GM18873 (cell line): ENCODE data around the gene USP26.
"Not testable (repeated sequence)": the region's sequence is repeated elsewhere in the genome, so short reads cannot be mapped to it uniquely, and the experiment has no call there.

Source experiments
- ATAC-seq: cut with Tn5 transposase; IDR thresholded peaks from one replicate; pipeline ENCODE4 v1.9.1; 2021; ENCODE audit warnings: mild to moderate bottlenecking, moderate library complexity, moderate number of reproducible peaks; ENCODE audit not compliant: unreplicated experiment, low FRiP score

The USP26 gene

DNA sequence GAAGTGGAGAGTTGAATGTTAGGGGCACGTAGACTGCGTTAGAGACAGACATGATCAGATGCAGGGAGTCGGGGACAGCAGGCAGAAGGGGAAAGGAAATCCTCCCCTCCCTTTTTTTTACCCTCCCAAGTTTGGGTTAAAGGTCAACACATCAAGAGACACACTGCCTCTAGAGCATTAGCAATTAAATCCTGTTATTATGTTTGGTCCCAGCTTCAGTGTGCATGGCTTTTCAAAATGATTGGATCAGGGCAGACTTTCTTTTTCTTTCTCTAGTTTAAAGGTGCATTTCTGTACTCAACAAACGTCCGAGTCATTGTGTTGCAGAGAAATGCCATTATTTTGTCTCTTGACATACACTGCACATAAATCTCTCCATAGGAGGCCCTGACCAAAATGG is 63.9 kb downstream of the USP26 start:
- no peak for ATAC-seq

DNA sequence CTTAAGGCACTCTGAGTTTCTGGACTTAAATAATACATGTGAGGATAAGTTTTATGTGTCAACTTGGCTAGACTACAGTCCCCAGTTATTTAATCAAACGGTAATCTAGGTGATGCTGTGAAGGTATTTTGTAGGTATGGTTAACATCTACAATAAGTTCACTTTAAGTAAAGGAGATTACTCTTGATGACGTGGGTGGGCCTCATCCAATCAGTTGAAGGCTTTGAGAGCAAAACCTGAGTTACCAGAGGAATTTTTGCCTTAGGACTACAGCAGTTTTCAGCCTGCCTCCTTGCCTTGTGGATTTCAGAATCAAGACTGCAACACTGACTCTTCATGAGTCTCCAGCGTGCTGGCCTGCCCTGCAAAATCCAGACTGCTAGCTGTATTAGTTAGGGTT is 78.7 kb downstream of the USP26 start:
- ATAC-seq = no peak

DNA sequence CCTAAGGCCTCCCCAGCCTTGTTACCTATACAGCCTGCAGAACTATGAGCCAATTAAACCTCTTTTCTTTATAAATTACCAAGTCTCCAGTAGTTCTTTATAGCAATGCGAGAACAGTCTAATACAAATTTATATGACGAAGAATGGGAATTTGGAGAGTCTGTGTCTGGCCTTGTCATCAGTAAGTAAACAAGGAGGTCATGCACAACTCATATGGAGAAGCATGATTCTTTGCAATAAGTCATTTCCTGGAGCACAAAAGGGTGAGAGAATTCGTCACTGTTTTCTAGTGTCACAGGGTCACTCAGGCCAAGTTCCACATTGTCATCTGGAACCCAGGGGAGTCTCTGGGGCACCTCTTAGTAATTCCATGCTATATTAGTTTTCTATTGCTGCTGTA is 89.5 kb downstream of the USP26 start:
- no peak for ATAC-seq

DNA sequence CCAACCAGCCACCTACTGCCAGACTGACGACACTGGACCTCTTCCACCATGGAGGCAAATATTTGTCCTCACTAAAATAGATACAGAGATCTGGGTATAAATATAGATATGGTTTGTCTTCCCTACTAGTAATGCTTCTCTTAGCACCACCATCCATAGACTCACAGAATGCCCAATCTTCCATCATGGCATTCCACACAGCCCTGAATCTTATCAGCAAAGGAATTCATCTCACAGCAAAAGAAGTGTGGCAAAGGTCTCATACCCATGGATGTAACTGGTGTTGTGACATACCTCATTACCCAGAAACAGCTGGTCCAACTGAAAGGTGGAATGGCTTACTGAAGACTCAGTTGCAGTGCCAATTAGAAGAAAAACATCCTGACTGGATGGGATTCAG is 91.3 kb downstream of the USP26 start:
- no peak for ATAC-seq

DNA sequence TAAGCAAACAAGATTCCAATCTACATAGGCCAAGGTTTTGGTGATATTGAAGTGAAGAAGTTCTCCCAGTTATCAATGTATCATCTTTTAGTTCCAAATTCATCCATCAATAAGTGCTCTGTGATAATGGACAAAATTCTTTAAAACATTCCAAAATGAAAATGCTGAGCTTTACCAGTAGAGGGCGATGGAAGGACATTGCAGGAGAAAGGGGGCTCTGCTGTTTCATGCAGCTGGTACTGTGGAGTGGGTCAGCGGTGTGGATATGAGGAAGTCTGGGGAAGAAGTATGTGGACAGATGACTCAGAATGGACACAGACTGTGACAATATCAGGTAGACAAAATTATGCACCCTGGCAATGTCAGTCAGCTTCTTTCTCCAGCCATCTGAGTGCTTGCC is 91.9 kb downstream of the USP26 start:
- ATAC-seq = no peak

DNA sequence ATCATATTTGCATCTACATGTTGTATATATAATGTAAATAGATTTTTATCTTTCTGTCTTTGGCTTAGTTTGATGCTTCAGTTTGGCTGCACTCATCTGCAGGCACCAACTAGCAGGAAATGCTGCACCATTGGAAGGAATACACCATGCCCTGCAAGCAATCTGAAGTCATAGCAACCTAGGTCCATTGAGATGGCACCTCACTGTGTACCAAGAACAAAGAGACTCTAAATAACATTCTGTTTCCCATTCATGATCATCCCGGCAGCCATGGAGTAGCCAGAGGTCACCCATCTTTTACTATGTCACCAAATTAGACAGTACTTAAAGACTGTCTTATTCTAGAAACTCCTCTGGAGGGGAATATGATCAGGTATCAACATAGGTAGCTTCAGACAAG is 97.7 kb downstream of the USP26 start:
- ATAC-seq = no peak

DNA sequence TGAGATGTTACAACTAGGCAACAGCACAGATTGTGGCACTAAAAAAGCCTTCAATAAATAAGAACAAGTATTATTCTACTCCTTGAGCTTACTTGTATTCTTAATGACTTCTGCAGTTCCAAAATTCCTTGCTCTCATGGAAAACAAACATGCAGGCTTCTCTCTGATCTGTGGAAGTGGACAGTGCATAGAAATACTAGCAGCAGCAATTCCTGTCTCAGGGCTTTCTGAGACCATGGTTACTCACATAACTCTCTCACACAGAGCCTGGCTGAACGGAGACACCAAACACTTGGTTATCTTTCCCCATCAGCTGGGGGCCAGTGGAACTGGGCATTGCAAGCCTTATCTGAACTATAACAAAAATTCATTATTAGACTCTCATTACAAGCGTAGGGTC is 106.1 kb downstream of the USP26 start:
- ATAC-seq = no peak

DNA sequence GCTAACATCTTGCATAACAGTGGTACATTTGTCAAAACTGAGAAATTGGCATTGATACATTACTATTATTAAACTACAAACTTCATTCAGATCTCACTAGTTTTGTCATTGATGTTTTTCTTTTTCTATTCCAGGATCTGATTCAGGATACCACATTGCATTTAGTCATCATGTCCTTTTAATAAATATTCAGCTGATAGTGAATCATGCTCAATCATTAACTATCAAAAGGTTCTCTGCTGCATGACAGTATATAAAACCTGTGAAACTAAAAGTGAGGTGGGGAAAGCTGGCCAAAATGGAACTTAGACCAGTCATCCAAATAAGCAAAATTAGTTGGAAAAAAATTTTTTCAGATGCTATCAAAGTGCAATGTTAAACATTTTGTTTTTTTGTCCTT is 110.4 kb downstream of the USP26 start:
- ATAC-seq = no peak

DNA sequence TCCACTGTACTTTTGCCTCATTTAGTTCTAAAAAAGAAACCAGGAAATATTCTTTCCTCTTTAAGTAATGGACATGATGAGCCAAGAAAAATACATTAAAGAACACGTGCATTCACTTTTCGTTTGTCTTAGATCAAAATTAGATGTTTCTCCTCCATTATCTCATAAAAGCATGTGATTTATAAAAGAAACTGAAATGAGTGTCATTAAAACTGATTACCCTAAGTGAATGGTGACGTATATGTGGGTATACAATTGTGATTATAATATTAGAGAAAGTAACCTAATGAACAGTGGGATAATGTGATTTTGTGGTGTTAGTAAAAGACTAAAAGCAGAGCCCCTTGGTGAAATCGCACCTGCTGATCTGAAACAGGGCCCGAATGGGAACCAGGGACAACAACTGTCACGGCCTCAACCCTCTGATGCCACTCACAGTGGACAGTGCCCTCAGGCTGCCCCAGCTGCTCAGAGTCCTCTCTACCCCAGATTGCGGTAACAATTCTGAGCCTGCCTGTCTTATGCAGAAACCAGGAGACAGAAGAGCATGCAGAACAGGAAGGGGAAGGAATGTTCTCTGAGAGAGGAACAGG is 112.8 kb downstream of the USP26 start:
- no peak for ATAC-seq

DNA sequence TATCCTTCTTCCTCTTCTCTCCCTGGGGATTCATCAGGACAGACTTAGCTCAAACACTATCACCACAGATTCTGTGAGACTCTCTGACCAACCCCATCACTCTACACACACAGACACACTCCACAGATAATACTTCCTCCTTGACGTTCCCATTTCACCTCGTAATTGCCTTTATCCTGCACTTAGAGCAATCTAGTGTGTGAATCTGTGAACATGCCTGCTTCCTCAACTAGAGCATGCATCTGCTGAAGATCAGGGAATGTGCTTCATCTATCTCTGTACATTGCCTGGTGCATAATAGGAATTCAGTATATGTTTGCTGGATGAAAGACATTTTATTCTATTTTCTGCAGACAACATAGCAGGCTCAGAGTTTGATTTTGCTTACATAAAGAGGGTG is 113.4 kb downstream of the USP26 start:
- no peak for ATAC-seq

DNA sequence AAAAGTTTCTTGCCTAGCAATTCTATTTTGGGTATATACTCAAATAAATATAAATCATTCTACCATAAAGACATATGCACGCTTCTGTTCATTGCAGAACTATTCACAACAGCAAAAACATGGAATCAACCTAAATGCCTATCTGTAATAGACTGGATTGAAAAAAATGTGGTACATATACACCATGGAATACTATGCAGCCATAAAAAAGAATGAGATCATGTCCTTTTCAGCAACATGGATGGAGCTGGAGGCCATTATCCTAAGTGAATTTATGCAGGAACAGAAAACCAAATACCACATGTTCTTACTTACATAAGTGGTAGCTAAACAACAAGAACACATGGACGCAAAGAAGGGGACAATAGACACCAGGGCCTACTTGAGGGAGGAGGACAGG is 116.9 kb downstream of the USP26 start:
- not testable (repeated sequence) for ATAC-seq
